Vagina (tissue), 2 donors: ENCODE data around the gene MTNR1B.

Source experiments
- CTCF ChIP-seq, 3 experiments: fragments of 450-650 bp in 2 of 3; fragments of 200-600 bp in 1 of 3; sonication (generic) in 1 of 3; IDR thresholded peaks; one replicate each; pipeline ENCODE4 v1.5.1; 2017 to 2019; ENCODE audit warnings: antibody characterized with exemption in 3 of 3, mild to moderate bottlenecking in 2 of 3, moderate library complexity in 2 of 3
- POLR2A ChIP-seq, 2 donors: fragments of 450-650 bp; IDR thresholded peaks; one replicate each; pipeline ENCODE4 v1.6.1; 2017; ENCODE audit warnings: antibody characterized with exemption in 2 of 2, mild to moderate bottlenecking in 2 of 2, moderate library complexity in 2 of 2
- POLR2AphosphoS5 ChIP-seq, 2 donors: sonication (generic); formaldehyde crosslinking; IDR thresholded peaks; one replicate each; pipeline ENCODE4 v1.9.0; 2017; ENCODE audit warnings: antibody characterized with exemption in 2 of 2, mild to moderate bottlenecking in 2 of 2, low read depth in 1 of 2; ENCODE audit not compliant: insufficient read depth in 1 of 2

DNA sequence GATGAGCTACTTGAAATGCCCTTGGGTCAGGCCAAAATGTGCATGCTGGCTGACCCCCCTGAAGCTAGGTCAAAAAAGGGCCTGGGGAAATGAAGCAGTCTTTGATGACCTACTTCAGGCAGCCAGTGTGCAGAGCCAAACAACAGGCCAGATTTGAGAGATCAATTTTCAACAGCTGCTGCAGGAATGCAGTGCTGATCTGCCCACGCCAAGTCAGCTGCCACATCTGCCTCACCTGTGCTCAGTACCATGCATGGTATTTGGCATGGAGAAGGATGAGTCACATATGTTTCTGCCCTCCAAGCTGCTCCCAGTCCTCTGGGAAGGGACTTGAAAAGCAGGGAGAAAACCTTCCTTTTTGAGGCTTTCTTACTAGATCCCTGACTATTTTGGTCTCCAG is 35.8 kb downstream of the MTNR1B start:
- TF ChIP-seq CTCF (IDR thresholded peaks at IDR 0.05) (no peak), POLR2A (IDR thresholded peaks at IDR 0.05) (no peak), POLR2AphosphoS5 (IDR thresholded peaks at IDR 0.05; ENCODE audit: insufficient read depth in 1 of 2, low read depth in 1 of 2) (no peak)
